ENCODE measurements around the gene SLC66A1. TPM values are rescaled to one million over a fixed set of nuclear protein-coding genes. Genes with fewer than 3 reads are reported as not detected.
"Not testable (repeated sequence)": the region's sequence is repeated elsewhere in the genome, so short reads cannot be mapped to it uniquely, and the experiment has no call there.

The SLC66A1 gene
- total RNA-seq, 2 donors from 2014 or later = 11.4 to 12.0 TPM

GRCh38 chr1:19294638-19295037 is 17.5 kb upstream of the SLC66A1 start:
- peaks cover 13% of the 10 kb centered on the region for H3K9me3 ChIP-seq
- no peaks in the 10 kb centered on the region for H3K4me1 ChIP-seq (ENCODE audit: control insufficient read depth in 1 of 2, low read depth in 2 of 2)
- no peaks in the 10 kb centered on the region for H3K27me3 ChIP-seq (replicated peaks; ENCODE audit: insufficient read depth)
- ATAC-seq (ENCODE audit: insufficient number of reproducible peaks, low FRiP score, low read depth) = no peak
- no peak for TF ChIP-seq CTCF (IDR thresholded peaks at IDR 0.05)
- DNase-seq (ENCODE audit: low spot score) = no peak
- no peak overlapping the region for H3K4me3 ChIP-seq
- peaks cover 9% of the 10 kb centered on the region for H3K36me3 ChIP-seq
- H3K27ac ChIP-seq = no peak overlapping the region

GRCh38 chr1:19300211-19300610 is 11.9 kb upstream of the SLC66A1 start:
- H3K9me3 ChIP-seq = peaks cover 4% of the 10 kb centered on the region
- no peak for TF ChIP-seq CTCF (IDR thresholded peaks at IDR 0.05)
- peaks cover 21% of the 10 kb centered on the region for H3K36me3 ChIP-seq
- no peak for DNase-seq (ENCODE audit: low spot score)
- no peaks in the 10 kb centered on the region for H3K27me3 ChIP-seq (replicated peaks; ENCODE audit: insufficient read depth)
- no peak overlapping the region for H3K27ac ChIP-seq
- H3K4me1 ChIP-seq (ENCODE audit: control insufficient read depth in 1 of 2, low read depth in 2 of 2) = no peaks in the 10 kb centered on the region
- no peak for ATAC-seq (ENCODE audit: insufficient number of reproducible peaks, low FRiP score, low read depth)
- H3K4me3 ChIP-seq = no peak overlapping the region

GRCh38 chr1:19304081-19304480 is 8.0 kb upstream of the SLC66A1 start:
- not testable (repeated sequence) for H3K27me3 ChIP-seq (replicated peaks; ENCODE audit: insufficient read depth); H3K4me3 ChIP-seq; H3K27ac ChIP-seq; H3K4me1 ChIP-seq (ENCODE audit: control insufficient read depth in 1 of 2, low read depth in 2 of 2); H3K9me3 ChIP-seq; ATAC-seq (ENCODE audit: insufficient number of reproducible peaks, low FRiP score, low read depth); DNase-seq (ENCODE audit: low spot score)
- H3K36me3 ChIP-seq = peaks cover 42% of the 10 kb centered on the region

- ATAC-seq (ENCODE audit: insufficient number of reproducible peaks, low FRiP score, low read depth) (no peak), DNase-seq (ENCODE audit: low spot score) (no peak)
- H3K4me1 ChIP-seq (ENCODE audit: control insufficient read depth in 1 of 2, low read depth in 2 of 2) = peaks cover 2 to 4% of the 10 kb centered on the region in 2 donors
- no peak overlapping the region for H3K4me3 ChIP-seq
- no peaks in the 10 kb centered on the region for H3K9me3 ChIP-seq
- TF ChIP-seq CTCF (IDR thresholded peaks at IDR 0.05) = no peak
- peaks cover 42% of the 10 kb centered on the region for H3K36me3 ChIP-seq
- H3K27ac ChIP-seq = no peak overlapping the region
- H3K27me3 ChIP-seq (replicated peaks; ENCODE audit: insufficient read depth) = no peaks in the 10 kb centered on the region
Measured at GRCh38 chr1:19305880-19306279, 6.2 kb upstream of the SLC66A1 start.

- ATAC-seq (ENCODE audit: insufficient number of reproducible peaks, low FRiP score, low read depth) (no peak), DNase-seq (ENCODE audit: low spot score) (no peak)
- TF ChIP-seq CTCF (IDR thresholded peaks at IDR 0.05) = no peak
- peaks cover 42% of the 10 kb centered on the region for H3K36me3 ChIP-seq
- H3K4me1 ChIP-seq (ENCODE audit: control insufficient read depth in 1 of 2, low read depth in 2 of 2) = peaks cover 5 to 10% of the 10 kb centered on the region in 2 donors
- no peaks in the 10 kb centered on the region for H3K9me3 ChIP-seq
- H3K4me3 ChIP-seq = no peak overlapping the region
- no peaks in the 10 kb centered on the region for H3K27me3 ChIP-seq (replicated peaks; ENCODE audit: insufficient read depth)
- no peak overlapping the region for H3K27ac ChIP-seq
Measured at GRCh38 chr1:19306941-19307340, 5.2 kb upstream of the SLC66A1 start.

GRCh38 chr1:19307794-19308508 is 4.2 kb upstream of the SLC66A1 start:
- no peak for TF ChIP-seq CTCF (IDR thresholded peaks at IDR 0.05)
- Histone ChIP-seq H3K4me1 (ENCODE audit: control insufficient read depth in 1 of 2, low read depth in 2 of 2) (peaks cover 8 to 14% of the 10 kb centered on the region in 2 donors), H3K9me3 (no peaks in the 10 kb centered on the region), H3K4me3 (no peak overlapping the region), H3K27ac (no peak overlapping the region), H3K36me3 (peaks cover 38% of the 10 kb centered on the region), H3K27me3 (replicated peaks; ENCODE audit: insufficient read depth) (no peaks in the 10 kb centered on the region)
- DNase-seq (ENCODE audit: low spot score) (no peak), ATAC-seq (ENCODE audit: insufficient number of reproducible peaks, low FRiP score, low read depth) (no peak)
